GM19397 (cell line): ENCODE data around the gene IFNA6.
"Not testable (repeated sequence)": the region's sequence is repeated elsewhere in the genome, so short reads cannot be mapped to it uniquely, and the experiment has no call there.

Source experiments
- ATAC-seq: cut with Tn5 transposase; IDR thresholded peaks from one replicate; pipeline ENCODE4 v1.9.1; 2021; ENCODE audit warnings: mild to moderate bottlenecking, moderate library complexity; ENCODE audit not compliant: unreplicated experiment

The IFNA6 gene

DNA sequence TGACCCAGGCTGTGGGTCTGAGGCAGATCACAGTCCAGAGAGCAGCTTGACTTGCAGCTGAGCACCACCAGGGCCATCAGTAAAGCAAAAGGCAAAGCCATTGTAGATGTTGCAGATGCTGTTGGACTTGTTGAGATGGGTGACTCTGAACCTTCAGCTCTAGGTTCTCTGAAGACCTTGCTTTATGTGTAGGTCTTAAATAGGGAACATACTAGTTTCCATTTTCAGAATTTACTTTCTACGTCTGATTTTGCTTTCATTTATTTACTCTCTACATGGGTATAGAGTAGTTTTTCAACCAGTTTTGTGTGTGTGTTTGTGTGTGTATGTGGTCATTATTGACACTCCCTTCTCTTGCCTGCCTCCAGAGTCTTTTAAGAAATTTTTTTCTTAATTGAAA is at the start of gene IFNA6:
Gene IFNA6 (minus strand): TSS at position 101 of the 400 bp plus-strand sequence. CDS start 0 bp downstream, at position 101.
- ATAC-seq, result no peak

DNA sequence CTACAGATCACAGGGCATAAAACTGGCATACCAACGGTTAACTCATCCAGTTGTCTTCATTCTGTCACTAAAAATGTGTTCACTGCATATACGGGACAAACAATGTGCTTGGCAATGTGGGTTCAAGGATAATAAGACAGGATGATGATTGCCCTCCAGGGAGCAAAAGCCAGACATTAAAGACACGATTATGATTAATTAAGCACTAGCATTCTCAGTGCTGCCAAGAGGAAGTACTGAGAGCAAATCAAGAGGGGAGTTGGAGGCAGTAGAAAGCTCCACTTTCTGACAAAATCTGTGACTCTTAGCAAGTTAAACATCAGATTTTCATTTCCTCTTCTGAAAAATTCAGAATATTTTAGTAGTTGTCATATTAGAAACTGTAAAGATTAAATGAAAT is 49.3 kb upstream of the IFNA6 start:
- ATAC-seq, result no peak

DNA sequence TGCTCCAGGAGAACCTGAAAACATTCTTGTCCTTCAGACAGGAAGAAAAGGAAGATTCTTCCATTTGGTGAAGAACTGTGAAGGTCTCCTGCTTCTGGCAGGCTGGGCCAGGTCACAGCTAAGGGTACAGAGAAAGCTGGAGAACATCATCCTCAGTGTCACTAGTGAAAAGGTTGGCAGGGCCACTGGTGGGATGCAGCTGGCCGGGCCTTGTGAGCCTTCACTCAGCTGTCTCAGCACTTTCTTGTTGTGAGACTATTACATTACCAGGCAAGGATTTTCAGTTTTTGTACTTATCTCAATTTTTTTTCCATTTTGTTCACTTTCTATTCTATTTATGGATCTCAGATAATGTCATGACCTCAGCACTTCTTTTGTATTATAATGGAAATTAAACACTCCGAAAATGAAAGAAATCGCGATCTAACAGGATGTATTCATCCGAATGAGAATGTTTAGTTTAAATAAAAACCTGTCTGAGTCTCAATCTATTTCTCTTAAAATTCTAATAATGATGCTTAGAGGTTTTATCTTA is 48.3 kb upstream of the IFNA6 start:
- no peak for ATAC-seq

DNA sequence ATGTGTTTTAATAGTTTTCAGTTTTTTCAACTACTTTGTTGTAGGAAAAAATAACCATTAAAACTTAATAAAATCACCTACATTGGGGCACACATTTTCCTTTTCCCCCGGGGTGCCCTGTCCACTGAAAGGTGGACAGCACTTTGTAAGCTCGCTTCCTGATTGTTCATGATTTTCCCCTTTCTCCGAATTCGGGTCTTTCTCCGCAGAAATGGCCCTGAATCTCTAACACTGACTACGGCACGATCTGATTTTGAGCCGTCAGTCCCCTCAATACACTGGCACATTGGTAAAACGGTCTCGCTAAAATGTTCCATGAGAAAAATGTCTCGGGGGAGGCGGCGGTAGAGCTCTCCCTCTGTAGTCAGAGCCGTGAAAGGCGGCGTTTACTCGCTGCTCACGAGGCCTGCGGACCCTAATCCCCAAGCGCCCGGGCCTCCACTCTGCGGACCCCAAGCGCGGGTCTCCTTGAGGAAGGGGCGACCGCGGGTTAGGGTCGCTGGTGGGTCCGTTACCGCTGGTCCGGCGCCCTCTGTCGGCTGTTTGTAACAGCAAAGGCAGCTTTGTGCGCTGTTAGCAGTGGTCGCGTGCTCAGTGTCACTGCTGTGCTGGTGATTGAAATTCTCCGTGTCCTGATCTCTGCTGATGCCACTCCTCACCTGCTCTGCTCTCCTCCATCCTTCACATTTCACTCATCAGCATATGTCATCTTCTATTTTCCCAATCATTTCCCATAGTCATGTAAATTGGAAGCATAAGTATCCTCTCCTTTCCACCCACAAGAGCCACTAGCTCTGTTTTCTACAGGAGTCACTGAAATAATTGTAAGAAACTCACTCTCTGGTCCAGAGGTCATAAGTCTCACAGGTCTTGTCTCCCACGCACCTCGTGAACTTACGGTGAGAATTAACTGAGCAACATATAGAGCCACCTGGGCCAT is 45.4 kb upstream of the IFNA6 start:
- ATAC-seq, result peak; percentile 67

DNA sequence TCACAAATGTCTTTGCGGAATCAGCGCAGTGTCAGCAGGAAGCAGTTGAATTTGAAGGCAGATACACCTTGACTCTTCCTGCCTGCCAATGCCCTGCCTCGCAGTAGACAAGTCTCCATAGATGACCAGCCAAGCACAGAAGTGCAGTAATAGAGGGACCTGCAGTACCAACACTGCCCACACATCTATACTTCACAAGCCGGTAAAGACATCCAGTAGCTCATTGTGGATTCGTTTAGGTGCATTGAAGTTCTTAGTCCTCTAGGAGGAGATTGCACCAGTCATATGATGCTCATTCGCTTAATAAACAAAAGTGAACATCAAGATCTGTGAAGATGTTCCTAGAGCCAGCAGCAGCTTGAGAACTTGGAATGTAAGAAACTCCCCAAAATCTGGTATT is 41.6 kb upstream of the IFNA6 start:
- peak; percentile 74 for ATAC-seq

DNA sequence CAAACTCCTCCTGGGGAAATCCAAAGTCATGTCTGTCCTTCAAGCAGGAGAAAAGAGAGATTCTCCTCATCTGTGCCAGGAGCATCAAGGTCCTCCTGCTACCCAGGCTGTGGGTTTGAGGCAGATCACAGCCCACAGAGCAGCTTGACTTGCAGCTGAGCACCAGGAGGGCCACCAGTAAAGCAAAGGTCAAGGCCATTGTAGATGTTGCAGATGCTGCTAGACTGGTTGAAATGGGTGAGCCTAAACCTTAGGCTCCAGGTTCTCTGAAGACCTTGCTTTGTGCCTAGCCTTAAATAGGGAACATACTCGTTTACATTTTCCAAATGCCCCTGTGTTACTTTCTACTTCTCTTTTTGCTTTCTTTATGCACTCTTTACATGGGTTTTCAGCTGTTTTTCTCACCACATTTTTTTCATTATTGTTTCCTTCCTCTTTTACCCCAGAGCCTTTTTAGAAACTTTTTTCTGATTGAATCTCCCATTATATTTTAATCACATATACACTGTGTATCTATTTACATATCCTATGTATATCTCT is 34.5 kb upstream of the IFNA6 start, which contains the start of gene IFNA2:
Gene IFNA2 (minus strand): TSS at position 268 of the 540 bp plus-strand sequence. CDS start 69 bp downstream, at position 199.
- ATAC-seq, result no peak

DNA sequence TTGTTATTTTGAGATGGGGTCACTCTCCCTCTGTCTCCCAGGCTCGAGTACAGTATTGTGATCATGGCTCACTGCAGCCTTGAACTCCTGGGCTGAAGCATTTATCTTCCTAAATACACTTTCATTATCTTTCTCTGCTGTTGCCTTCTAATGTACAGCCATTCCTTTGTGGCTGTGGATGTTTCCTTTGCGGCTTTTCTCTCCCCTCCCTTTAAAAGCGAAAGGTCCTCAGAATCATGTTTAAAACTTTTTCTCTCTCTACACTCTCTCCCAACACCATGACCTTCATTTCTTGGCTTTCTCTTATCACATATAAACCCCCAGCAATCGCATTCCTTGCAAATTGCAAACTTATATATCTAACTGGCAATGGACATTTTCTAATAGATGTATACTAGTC is 32.9 kb upstream of the IFNA6 start:
- no peak for ATAC-seq

DNA sequence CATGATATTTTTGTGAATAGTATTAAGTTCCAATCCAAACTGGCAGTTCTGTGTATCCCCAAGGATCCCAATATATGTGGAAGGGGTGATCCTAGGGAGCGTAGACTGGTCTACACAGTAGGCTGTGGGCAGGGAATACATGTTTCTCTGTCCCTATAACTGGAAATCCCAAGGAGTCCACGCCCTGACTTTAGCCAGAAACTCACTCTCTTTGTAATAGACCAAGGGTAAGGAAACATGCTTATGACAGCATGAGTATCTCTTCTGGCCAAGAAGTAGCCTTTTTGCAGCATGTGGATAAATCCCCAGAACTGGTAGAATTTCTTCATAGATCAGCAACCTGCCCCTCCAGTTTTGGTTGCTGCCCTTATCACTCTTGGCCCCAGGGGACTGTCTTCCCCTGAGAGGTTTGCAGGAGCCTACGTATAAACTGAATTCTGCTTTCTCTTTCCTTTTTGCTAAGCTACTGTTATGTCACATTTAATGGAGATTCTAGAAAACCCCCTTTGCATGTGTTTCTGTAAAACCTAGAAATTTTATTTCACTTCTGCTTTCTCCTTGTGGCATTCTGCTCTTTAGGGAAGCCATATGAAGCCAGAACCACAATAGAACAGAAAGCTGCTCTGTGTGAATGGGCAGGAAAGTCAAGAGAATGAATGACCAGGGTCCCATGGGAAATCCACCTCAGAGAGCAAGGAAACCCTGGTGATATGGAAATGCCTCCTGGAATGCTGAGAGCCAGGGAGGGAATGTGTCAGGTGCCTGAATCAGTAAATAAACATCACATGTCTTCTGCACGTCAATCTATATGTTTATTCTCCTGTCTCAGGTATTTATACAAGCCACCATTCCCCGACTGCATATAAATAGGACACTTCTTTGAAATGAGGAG is 31.0 kb upstream of the IFNA6 start:
- peak; percentile 95 for ATAC-seq

DNA sequence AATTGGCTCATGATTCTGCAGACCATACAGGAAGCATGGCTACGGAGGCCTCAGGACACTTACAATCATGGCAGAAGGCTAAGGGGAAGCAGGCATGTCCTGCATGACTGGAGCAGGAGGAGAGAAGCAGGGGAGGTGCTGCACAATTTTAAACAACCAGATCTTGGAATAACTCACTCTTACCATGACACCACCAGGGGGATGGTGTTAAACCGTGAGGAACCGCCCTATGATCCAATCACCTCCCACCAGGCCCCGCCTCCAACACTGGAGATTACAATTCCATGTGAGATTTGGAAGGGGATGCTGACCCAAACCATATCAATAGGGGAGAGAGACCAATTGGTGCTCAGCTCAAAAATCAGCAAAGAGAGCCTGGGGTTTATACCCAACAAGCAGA is 20.8 kb upstream of the IFNA6 start:
- not testable (repeated sequence) for ATAC-seq

DNA sequence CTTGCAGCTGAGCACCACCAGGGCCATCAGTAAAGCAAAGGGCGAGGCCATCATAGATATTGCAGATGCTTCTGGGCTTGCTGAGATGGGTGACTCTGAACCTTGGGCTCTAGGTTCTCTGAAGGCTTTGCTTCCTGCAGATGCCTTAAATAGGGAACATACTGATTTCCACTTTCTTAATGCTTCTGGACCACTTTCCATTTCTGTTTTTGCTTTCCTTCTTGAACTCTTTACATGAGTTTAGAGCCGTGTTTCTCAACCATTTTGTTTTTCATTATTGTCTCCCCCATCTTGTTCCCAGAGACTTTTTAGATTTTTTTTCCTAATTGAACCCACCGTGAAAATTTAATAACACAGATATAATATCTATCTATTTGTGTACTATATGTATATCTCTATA is 17.3 kb upstream of the IFNA6 start, which contains the start of gene IFNA13:
Gene IFNA13 (minus strand): TSS at position 101 of the 400 bp plus-strand sequence. CDS start 47 bp downstream, at position 54.
- no peak for ATAC-seq

DNA sequence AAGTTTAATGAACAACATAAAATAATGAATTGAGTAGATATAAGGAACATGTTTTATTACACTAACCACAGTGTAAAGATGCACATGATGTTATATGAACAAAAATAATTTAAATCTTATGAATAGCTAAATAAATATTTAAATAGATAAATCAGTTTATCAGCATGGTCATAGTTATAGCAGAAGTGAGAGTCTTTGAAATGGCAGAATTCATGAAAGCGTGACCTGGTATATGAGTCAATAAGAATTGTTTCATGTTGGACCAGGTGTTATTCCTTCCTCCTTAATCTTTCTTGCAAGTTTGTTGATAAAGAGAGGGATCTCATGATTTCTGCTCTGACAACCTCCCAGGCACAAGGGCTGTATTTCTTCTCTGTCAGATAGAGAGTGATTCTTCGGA is 16.5 kb upstream of the IFNA6 start:
- ATAC-seq, result not testable (repeated sequence)

DNA sequence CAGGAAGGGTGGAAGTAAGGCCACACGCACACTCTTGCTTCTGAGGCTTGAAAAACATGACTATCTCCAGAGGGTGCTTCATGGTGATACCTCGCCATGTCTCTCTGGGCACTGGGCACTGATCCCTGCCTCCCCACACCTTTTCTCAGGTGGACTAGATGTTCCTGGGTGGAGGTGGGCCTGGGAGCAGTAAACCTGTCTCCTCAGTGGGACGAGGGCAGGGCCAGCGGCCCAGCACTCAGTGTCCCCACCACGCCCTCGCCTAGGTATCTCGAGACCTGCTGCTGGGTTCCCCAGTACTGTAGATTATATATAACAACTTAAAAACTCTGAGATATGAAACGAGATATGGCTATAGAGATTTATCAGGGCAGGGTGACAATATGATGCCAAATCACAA is 11.6 kb upstream of the IFNA6 start:
- ATAC-seq, result no peak

DNA sequence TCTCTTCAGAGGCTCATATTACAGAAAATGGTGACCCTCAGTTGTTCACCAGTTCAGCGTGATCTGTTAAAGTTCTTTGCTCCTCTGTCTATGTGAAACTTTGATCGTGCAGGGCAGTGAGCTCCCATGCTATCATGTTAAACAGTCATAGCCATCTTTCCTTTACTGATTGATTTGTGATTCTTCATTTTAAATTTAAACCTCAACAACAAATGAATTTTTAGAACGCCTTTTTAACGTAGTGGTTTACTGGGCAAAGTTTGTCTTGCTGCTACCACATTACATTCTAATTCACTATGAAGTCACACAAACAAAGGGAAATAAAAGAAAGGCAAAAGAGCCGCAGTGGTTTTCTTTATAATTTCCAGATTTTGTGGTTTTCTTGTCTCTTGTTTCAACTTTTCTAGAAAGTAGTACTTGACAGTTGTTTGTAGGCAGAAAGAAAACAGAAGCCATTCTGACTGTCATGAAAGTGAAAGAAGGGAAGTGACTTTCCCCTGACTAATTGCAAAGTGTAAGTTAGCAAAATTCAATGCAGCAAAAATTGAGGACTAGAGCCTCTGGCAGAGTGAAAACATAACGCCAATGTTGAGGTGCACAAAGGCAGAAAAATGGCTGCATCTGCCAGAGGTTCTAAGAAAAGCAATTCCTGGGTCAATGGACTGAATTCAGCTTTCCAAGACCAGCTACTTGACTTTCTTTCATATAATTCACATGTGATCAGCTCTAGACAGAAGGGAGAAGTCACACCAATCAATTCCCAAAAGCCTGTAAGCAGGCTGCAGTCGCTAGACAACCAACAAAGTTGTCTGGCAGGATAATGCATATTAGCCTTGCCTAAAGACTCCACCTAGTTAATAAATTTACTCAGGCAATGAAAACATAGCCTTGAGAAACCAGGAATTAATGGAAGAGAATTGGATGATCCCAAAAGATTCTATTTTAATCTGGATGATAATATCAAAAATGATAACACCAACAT is 7.1 kb upstream of the IFNA6 start:
- peak; percentile 87 for ATAC-seq

DNA sequence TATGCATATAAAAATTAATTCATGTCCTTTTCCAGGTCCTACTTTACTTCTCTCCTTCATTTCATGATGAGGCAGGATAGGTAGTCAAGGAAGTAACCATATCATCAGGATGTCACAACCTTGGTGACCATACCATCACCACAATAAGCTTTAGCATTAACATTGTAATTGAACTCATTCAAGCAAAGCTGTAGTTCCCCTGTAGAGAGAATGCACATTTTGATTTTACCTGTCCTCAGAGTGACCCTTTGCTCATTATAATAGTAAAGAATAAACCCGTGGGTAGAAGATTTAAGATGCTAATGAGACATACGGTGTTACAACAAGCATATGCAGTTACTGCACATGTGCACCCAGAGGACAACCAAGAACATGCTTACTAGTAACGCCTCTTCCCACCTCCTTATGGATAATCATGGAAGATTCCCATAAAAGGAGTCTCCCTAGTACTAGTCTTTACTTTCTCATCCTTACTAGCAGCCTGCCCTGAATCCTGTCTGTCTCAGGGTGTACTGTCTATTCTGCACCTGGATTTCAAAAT is 2.2 kb downstream of the IFNA6 start:
- no peak for ATAC-seq

DNA sequence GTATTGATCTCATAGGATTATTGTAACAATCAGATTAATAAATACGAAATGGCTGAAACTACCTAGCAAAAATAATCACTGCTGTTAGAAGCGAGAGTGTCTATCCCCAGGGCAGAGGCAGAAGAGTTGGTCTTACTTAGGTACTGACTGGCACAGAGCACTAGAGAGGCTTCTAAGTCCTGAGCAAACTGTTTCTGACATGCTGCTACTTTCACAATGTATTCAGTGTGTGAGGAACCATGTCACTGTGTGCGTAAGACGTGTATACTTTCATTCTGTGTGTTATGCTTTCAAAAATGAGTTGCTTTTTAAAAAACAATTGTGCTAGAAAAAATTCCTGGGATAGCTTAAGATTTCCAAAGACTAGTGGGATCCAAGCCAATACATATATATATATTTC is 10.0 kb downstream of the IFNA6 start:
- ATAC-seq, result no peak

DNA sequence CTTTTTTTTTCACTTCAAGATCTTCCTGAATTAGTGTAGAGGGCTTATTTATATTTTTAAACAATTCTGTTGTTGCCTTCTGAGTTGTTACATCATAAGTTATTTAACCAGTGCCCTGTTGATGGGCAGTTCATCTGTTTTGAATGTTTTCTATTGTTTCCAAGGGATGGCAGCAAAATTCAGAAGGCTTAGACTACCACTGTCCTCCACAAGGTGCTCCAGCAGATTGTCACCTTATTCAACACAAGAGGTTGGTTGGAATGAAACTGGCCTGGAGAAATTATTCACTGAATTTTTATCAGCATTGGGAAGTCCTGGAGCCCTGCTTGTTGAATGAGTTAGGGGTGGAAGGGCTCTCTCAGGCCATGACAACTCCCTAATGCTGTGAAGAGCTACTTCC is 14.2 kb downstream of the IFNA6 start:
- ATAC-seq, result no peak

DNA sequence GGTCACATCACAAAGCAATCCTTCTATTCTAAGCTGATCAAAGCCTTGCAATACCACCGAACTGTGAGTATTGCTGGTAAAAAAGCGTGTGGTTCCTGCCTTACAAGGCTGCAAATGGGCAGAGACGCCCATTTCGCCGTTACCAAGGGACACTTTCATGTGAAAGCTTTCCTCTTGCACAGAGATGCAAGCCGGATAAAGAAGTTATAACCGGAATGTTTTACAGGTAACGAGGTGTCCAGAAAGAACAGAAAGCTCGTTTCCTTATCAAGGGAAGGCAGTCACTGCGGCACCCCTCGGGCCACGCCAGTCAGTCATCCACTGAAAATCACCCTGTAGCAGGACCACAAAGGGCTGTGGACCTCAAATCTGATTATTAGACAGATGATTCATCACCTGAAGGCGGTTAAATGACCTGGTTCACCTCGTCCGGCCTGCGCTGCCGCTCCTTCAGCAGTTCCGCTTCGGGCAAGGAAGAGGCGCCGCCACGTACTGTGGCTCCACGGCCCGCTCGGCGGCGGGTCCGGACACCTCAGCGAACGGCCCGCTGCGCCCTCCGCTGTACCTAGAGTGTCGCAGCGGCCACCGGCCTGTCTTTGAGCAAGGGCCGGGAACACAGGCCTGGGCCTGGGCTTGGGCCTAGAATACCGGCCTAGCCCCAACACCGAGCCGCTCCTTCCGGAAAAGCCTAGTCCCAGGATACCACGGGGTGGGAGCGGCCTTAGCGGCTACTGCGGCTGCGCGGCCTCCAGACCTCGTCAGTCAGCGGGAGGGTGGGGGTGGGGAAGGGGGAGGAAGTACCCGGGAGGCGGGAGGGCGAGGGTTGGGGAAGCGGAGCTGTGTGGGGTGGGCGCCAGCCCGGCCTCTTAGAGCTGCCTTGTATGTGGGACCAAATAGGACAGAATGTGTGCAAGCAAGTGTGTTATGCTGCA is 15.7 kb downstream of the IFNA6 start, which contains the start of gene KLHL9:
Gene KLHL9 (minus strand): TSS at position 704 of the 932 bp plus-strand sequence. CDS start 545 bp downstream, at position 159.
- peak; percentile 90 for ATAC-seq

DNA sequence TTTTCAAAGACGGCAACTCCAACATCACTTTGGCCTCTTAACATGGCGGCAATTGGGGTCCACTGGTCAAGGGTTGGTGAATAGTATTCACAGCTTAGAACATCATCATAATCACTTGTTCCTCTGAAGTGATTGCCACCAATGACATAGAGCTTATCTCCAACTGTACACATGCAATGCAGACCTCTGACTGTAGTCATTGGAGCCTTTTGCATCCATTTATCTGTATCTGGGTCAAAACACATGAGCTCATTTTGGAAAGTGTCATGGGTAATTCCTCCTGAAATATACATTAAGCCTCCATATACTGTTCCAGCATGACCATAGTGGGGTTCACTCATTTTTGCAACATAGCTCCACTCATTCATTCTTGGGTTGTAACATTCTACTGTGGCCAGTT is 17.5 kb downstream of the IFNA6 start:
- ATAC-seq, result no peak
